ENCODE measurements around the gene CELSR1.
"Not testable (repeated sequence)": the region's sequence is repeated elsewhere in the genome, so short reads cannot be mapped to it uniquely, and the experiment has no call there.

CELSR1 gene

DNA sequence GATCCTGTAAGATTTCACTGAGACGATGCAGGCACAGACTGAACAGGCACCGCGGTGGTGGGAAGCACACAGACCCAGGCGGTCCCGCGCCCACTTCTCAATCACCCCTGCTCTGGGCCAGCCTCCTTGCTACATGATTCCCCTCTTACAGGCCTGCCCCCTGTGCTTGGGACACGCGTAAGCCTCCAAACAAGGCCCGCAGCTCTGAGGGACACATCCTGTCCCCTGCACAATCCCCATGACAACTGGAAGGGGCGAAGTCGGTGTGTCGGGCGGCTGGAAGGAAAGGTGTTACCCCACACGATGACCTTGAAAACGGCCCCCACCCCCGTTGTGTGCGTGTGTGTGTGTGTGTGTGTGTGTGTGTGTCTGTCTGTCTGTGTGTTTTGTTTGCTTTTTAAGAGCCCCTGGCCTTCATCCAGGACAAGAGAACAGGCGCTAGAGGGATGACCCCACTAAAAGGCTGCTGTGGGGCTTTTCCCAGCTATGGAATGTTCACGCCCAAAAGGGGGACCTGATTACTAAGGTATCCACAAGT lies 13.1 kb downstream of the CELSR1 start:
- ATAC-seq (replicated peaks) = no peak
- DNase-seq = no peak
- H3K27me3 Mint-ChIP-seq = peaks cover 37 to 61% of the 10 kb centered on the region in 2 donors
- H3K4me3 Mint-ChIP-seq = no peak overlapping the region
- no peak overlapping the region for H3K27ac Mint-ChIP-seq
- no peaks in the 10 kb centered on the region for H3K9me3 Mint-ChIP-seq
- H3K36me3 Mint-ChIP-seq = no peaks in the 10 kb centered on the region
- peaks cover 0 to 4% of the 10 kb centered on the region in 2 donors for H3K4me1 Mint-ChIP-seq

DNA sequence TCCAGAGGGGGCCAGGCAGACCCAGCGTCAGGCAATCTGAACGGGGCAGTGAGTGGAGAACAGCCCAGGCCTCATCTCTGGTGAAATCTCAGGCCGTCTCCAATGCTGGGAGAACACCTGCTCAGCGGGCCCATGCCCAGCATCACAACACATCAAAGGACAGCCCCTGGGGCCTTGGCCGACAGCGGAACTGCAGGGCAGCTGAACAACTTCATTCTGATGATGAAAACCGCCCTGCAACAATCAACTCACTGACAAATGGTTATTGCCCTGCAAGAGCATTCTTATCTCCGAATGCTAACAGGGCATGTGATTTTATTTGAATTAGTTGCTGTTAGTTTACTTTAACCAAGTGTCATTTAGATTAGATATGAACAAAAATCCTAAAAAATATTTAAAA lies 14.6 kb downstream of the CELSR1 start:
- Mint-ChIP-seq H3K4me1 (peaks cover 0 to 2% of the 10 kb centered on the region in 2 donors), H3K27ac (no peak overlapping the region), H3K4me3 (no peak overlapping the region), H3K36me3 (no peaks in the 10 kb centered on the region), H3K27me3 (peaks cover 30 to 53% of the 10 kb centered on the region in 2 donors), H3K9me3 (no peaks in the 10 kb centered on the region)
- no peak for ATAC-seq (replicated peaks)
- DNase-seq = no peak

DNA sequence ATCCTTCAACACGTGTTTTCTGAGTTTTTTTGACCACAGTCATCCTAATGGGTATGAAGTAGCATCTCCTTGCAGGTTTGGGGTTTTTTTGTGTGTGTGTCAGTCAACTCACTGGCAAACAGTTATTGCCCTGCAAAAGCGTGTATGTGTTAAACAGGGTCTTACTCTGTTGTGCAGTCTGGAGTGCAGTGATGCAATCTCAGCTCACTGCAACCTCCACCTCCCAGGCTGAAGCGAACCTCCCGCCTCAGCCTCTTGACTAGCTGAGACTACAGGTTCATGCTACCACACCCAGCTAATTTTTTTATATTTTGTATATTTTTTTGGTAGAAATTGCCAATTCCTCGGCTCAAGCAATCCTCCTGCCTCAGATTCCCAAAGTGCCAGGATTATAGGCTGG lies 15.4 kb downstream of the CELSR1 start:
- DNase-seq (no peak), ATAC-seq (replicated peaks) (no peak)
- Mint-ChIP-seq H3K27ac (no peak overlapping the region), H3K4me3 (no peak overlapping the region), H3K36me3 (no peaks in the 10 kb centered on the region), H3K4me1 (peaks cover 0 to 6% of the 10 kb centered on the region in 2 donors), H3K9me3 (no peaks in the 10 kb centered on the region), H3K27me3 (peaks cover 25 to 47% of the 10 kb centered on the region in 2 donors)

DNA sequence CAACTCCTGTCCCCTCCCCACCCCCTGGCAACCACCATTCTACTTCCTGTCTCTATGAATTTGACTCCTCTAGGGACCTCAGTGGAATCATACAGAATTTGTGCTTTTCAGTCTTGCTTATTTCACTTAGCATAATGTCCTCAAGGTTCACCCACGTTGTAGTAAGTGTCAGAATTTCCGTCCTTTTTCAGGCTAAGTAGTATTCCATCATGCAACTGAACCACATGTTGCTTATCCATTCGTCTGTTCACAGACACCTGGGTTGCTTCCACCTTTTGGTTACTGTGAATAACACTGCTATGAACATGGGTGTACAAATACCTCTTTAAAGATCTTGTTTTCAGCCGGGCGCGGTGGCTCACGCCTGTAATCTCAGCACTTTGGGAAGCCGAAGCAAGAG lies 16.5 kb downstream of the CELSR1 start:
- H3K9me3 Mint-ChIP-seq = no peaks in the 10 kb centered on the region
- H3K4me1 Mint-ChIP-seq = peaks cover 0 to 6% of the 10 kb centered on the region in 2 donors
- no peak for DNase-seq
- H3K36me3 Mint-ChIP-seq = no peaks in the 10 kb centered on the region
- H3K27me3 Mint-ChIP-seq = peaks cover 15 to 36% of the 10 kb centered on the region in 2 donors
- ATAC-seq (replicated peaks) = no peak
- H3K27ac Mint-ChIP-seq = no peak overlapping the region
- H3K4me3 Mint-ChIP-seq = no peak overlapping the region

DNA sequence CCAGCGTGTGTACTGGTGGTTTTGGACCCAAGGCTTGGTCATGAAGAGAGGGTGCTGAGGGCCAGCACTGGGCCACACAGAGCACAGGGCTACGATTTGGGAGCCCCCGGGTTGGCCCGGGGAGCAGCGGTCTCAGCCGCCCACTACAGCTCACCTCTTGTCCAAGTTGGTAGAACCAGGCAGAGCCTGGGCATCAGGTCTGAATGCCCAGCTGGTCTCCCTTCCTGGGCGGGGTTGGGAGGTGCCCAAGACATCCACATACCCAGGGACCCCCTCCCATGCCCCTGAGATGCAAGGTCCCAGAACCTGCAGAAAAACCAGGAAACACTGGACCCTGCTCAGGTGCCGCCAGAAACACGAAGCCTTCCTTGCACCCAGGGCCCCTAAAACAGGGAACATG lies 18.0 kb downstream of the CELSR1 start:
- Mint-ChIP-seq H3K27ac (no peak overlapping the region), H3K9me3 (no peaks in the 10 kb centered on the region), H3K4me1 (peaks cover under 1 to 8% of the 10 kb centered on the region in 2 donors), H3K27me3 (peaks cover 14 to 29% of the 10 kb centered on the region in 2 donors), H3K4me3 (no peak overlapping the region), H3K36me3 (no peaks in the 10 kb centered on the region)
- ATAC-seq (replicated peaks) (no peak), DNase-seq (no peak)

DNA sequence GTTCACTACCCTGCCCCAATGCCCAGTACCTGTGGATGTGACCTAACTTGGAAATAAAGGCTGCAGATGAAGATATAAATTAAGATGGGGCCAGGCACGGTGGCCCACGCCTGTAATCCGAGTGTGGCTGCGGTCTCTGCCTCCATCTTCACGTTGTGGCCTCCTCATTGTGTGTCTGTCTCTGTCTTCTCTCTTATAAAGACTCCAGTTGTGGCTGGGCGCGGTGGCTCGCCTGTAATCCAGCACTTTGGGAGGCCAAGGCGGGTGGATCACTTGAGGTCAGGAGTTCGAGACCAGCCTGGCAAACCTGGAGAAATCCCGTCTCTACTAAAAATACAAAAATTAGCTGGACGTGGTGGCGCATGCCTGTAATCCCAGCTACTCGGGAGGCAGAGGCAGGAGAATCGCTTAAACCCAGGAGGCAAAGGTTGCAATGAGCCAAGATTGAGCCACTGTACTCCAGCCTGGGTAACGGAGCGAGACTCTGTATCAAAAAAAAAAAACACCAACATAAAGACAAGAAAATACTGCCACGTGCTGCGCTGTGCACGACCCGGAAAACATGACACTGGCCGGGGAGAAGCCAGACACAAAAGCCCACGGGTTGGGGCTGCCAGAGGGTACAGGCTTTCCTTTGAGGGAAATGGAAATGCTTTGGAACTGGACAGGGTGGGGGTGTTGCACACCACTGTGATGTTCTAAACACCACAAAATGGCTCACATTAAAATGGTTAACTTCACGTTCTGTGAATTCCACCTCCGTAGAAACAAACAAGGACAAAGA lies 18.7 kb downstream of the CELSR1 start:
- no peak for ATAC-seq (replicated peaks)

DNA sequence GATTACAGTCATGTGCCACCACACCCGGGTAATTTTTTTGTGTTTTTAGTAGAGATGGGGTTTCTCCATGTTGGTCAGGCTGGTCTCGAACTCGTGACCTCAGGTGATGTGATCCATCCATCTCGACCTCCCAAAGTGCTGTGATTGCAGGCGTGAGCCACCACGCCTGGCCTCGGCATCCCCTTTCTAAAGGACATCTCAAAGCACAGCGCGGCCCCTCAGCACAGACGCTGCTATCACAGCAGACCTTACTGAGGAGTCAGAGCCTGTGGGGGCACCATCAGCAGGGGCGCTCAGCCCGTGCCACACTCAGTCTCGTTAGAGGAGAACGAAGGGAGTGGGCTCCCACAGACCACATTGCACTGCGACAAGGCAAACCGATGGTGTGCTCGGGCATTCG lies 19.4 kb downstream of the CELSR1 start:
- peaks cover 4 to 22% of the 10 kb centered on the region in 2 donors for H3K27me3 Mint-ChIP-seq
- no peak overlapping the region for H3K4me3 Mint-ChIP-seq
- DNase-seq (no peak), ATAC-seq (replicated peaks) (no peak)
- no peak overlapping the region for H3K27ac Mint-ChIP-seq
- H3K36me3 Mint-ChIP-seq = no peaks in the 10 kb centered on the region
- no peaks in the 10 kb centered on the region for H3K9me3 Mint-ChIP-seq
- peaks cover 7 to 11% of the 10 kb centered on the region in 2 donors for H3K4me1 Mint-ChIP-seq

More for the DNA sequence above, 18.7 kb downstream of the CELSR1 start:
- H3K27ac Mint-ChIP-seq = no peak overlapping the region
- no peaks in the 10 kb centered on the region for H3K9me3 Mint-ChIP-seq
- H3K27me3 Mint-ChIP-seq = peaks cover 7 to 25% of the 10 kb centered on the region in 2 donors
- H3K36me3 Mint-ChIP-seq = no peaks in the 10 kb centered on the region
- peaks cover 7 to 11% of the 10 kb centered on the region in 2 donors for H3K4me1 Mint-ChIP-seq
- no peak for DNase-seq
- H3K4me3 Mint-ChIP-seq = no peak overlapping the region

DNA sequence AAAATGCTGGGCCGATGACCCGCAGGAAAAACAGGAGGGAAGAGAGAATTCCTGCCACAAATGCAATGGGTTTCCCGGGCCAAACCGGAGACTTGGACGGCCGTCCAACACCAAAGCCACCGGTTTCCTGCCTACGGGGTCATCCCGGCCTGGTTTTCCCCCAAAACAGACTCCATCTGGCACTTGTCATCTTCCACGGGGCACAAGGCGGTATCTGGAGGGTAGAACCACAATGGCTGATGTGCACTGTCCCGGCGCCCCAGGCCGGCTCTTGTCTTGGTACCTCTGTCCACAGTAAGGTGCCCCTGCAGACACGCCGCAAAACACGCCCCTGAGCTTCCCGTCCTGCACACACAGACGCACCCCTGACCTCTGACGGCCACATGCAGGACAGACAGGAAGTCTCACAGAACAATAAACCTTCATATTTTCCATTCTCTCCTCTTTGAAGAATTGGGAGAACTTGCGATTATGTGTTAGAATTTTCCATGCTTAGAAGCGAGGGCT lies 20.1 kb downstream of the CELSR1 start:
- Mint-ChIP-seq H3K27me3 (peaks cover 1 to 22% of the 10 kb centered on the region in 2 donors), H3K27ac (no peak overlapping the region), H3K4me3 (no peak overlapping the region), H3K4me1 (peaks cover 7 to 11% of the 10 kb centered on the region in 2 donors), H3K9me3 (no peaks in the 10 kb centered on the region), H3K36me3 (no peaks in the 10 kb centered on the region)
- DNase-seq = no peak
- no peak for ATAC-seq (replicated peaks)

DNA sequence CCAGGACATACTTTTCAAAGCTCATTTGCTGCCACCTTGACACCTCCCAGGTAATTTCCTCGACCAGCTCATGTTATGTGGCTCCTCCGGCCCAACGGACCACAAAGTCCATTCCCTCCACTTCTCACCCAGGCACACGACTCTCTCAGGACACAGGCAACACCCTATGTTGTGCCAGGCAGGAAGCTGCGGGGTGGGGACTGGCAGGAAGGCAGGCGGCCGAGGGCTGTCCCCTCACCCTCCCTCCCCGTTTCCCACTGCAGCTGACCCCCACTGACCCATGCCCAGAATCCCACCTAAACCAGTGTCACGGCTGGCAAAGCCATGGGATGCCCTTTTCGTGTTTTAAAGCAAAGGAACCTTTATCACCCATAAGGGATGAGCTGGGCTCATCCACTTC lies 20.8 kb downstream of the CELSR1 start:
- DNase-seq = no peak
- H3K27ac Mint-ChIP-seq = no peak overlapping the region
- H3K4me3 Mint-ChIP-seq = no peak overlapping the region
- no peaks in the 10 kb centered on the region for H3K9me3 Mint-ChIP-seq
- H3K36me3 Mint-ChIP-seq = no peaks in the 10 kb centered on the region
- H3K4me1 Mint-ChIP-seq = peaks cover 7 to 11% of the 10 kb centered on the region in 2 donors
- no peak for ATAC-seq (replicated peaks)
- peaks cover 0 to 23% of the 10 kb centered on the region in 2 donors for H3K27me3 Mint-ChIP-seq

DNA sequence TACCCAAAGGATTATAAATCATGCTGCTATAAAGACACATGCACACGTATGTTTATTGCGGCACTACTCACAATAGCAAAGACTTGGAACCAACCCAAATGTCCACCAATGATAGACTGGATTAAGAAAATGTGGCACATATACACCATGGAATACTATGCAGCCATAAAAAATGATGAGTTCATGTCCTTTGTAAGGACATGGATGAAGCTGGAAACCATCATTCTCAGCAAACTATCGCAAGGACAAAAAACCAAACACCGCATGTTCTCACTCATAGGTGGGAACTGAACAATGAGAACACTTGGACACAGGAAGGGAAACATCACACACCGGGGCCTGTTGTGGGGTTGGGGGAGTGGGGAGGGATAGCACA lies 21.3 kb downstream of the CELSR1 start:
- not testable (repeated sequence) for ATAC-seq (replicated peaks); H3K4me3 Mint-ChIP-seq; H3K36me3 Mint-ChIP-seq; DNase-seq; H3K9me3 Mint-ChIP-seq; H3K27ac Mint-ChIP-seq
- Mint-ChIP-seq H3K27me3 (peaks cover 5 to 28% of the 10 kb centered on the region in 2 donors), H3K4me1 (peaks cover 7 to 11% of the 10 kb centered on the region in 2 donors)

DNA sequence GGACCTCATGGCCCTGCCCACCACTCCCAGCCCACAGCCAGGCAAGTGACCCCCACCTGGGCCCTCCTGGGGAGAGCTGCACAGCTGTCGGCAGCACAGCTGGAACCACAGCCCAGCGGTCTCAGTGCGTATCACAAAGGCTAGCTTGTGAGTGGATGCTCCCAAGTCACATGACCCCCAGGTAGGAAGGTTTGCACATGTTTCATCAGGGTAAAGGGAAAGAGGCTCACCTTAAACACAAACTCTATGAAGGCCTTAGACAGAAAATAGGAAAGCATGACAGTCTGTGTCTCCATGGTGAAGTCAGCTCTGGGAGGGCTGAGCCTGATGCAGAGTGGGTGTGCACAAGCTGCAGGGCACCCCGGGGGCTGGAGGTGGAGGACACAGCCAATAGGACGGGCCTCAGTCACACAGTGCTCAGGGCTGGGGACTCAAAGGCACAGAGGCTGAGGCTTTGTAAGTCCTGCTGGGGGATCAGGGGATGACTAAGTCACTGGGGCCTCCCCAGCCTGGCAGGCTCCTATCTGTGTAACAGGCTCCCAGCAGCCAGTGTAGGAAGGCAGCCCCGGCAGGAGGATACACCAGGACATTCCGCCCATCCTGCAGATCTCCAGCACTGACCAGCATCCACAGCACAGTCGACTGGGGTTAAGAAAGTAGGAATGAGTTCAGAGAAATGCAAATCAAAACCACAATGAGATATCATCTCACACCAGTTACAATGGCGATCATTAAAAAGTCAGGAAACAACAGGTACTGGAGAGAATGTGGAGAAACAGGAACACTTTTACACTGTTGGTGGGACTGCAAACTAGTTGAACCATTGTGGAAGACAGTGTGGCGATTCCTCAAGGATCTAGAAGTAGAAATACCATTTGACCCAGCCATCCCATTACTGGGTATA lies 22.0 kb downstream of the CELSR1 start:
- peaks cover 6 to 26% of the 10 kb centered on the region in 2 donors for H3K27me3 Mint-ChIP-seq
- H3K4me3 Mint-ChIP-seq = no peak overlapping the region
- peak overlapping the region; percentile 0 for H3K27ac Mint-ChIP-seq
- H3K36me3 Mint-ChIP-seq = no peaks in the 10 kb centered on the region
- peak in 1 of 2 donors; percentile 34 for ATAC-seq (replicated peaks)
- H3K9me3 Mint-ChIP-seq = no peaks in the 10 kb centered on the region
- DNase-seq = no peak
- peaks cover 7 to 9% of the 10 kb centered on the region in 2 donors for H3K4me1 Mint-ChIP-seq

DNA sequence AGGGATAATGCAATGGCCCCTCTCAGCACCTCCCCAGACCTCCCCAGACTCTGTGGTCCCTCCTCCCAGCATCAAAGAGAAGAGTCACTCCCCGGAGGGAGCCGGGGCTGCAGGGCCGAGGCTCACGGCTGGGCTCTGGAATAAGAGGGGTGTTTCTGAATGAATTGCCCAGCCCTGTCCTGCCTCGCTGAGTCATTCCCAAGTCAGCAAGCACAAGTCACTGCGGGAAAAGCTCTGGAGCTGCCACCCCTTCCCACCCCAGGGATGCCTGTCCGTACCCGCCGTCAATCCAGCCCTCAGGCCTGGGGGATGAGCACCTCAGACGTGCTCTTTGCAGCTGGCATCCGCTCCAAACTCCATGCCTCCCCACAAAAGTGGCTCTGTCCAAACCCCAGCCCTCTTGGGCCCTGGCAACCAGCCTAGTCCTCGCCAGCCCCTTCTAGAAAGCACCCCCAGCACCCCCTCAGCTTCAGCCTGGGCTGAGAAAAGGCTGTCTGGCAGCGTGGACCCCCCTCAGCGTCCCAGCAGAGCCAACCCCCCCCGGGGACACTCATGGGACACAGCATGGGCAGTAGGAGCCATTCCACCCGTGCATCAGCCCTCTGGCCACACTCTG lies 22.7 kb downstream of the CELSR1 start:
- ATAC-seq (replicated peaks) = no peak
- Mint-ChIP-seq H3K4me3 (no peak overlapping the region), H3K27ac (no peak overlapping the region), H3K4me1 (peaks cover 7 to 9% of the 10 kb centered on the region in 2 donors), H3K36me3 (no peaks in the 10 kb centered on the region), H3K9me3 (no peaks in the 10 kb centered on the region), H3K27me3 (peaks cover 6 to 24% of the 10 kb centered on the region in 2 donors)
- DNase-seq = no peak

DNA sequence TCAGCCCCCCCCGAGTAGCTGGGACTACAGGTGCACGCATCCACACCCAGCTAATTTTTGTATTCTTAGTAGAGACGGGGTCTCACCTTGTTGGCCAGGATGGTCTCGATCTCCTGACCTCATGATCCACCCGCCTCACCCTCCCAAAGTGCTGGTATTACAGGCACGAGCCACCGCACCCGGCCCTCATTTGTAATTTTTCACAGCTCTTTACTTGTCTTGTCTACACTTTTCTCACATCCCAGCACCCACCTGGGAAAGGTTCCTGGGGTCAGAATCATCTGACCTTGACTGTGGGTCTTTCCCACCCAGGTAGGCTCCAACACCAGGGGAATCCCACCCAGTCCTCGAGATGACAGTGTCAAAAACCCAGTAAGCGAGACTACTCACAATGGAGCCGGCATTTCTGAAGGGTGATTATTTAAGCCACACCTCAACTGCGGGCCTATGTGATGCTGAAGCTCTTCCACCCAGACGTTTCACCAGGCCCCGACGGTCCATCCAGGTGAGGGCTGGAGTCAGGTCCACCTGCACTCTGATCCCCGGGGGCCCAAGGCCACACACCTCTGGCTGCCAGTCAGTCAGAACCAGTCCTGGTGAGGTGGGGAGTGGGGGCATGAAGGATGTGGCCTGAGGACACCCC lies 23.4 kb downstream of the CELSR1 start:
- H3K27ac Mint-ChIP-seq = no peak overlapping the region
- no peaks in the 10 kb centered on the region for H3K9me3 Mint-ChIP-seq
- no peak for DNase-seq
- H3K36me3 Mint-ChIP-seq = no peaks in the 10 kb centered on the region
- no peak for ATAC-seq (replicated peaks)
- peaks cover 7 to 9% of the 10 kb centered on the region in 2 donors for H3K4me1 Mint-ChIP-seq
- H3K27me3 Mint-ChIP-seq = peaks cover 13 to 29% of the 10 kb centered on the region in 2 donors
- H3K4me3 Mint-ChIP-seq = no peak overlapping the region

Measured in stimulated activated naive B cell treated with anti-CD40 and anti-IgM and Interleukin-4, amounts not matched to agents 10 μg/mL and 1 μg/mL and 100 μg/mL, for 72 hours (primary cell).